CD4-positive, alpha-beta memory T cell (primary cell): ENCODE measurements around the gene TEAD4. TPM values are rescaled to one million over a fixed set of nuclear protein-coding genes. Genes with fewer than 3 reads are reported as not detected.

Source experiments
- CTCF ChIA-PET: fragments of 350-600 bp; sonication (Branson Sonifier 250); formaldehyde crosslinking; loops from one replicate; lab custom pipeline; 2021; ENCODE audit warnings: inconsistent platforms; ENCODE audit not compliant: partially characterized antibody; lab: Charles Lee
- POLR2A ChIA-PET: fragments of 350-600 bp; sonication (Branson Sonifier 250); formaldehyde crosslinking; loops from one replicate; lab custom pipeline; 2021; ENCODE audit not compliant: partially characterized antibody; lab: Charles Lee
- DNase-seq, 5 donors: peaks; one replicate each; pipeline versions ENCODE4 v3.0.0 to v3.0.0-alpha.2; 2020 to 2022; ENCODE audit warnings: mixed read lengths in 1 of 5
- H3K27ac ChIP-seq: one replicate; pipeline ENCODE4 v1.7.0; 2013; ENCODE audit warnings: low read depth, low read length
- H3K27me3 ChIP-seq: 2 replicates; pipeline ENCODE4 v1.7.0; 2013; ENCODE audit warnings: mild to moderate bottlenecking, low read length, moderate library complexity; ENCODE audit not compliant: insufficient read depth
- H3K36me3 ChIP-seq: 2 replicates; pipeline ENCODE4 v1.7.0; 2013; ENCODE audit warnings: mild to moderate bottlenecking, low read length, moderate library complexity; ENCODE audit not compliant: insufficient read depth
- H3K4me1 ChIP-seq: 2 replicates; pipeline ENCODE4 v1.7.0; 2013; ENCODE audit warnings: mild to moderate bottlenecking, low read length, moderate library complexity; ENCODE audit not compliant: insufficient read depth
- H3K4me3 ChIP-seq, 2 donors: one replicate each; pipeline ENCODE4 v1.7.0; 2013; ENCODE audit warnings: low read length in 2 of 2, mild to moderate bottlenecking in 1 of 2
- H3K9me3 ChIP-seq, 2 donors: one replicate each; pipeline ENCODE4 v1.7.0; 2013; ENCODE audit warnings: low read length in 2 of 2, control low read depth in 1 of 2; ENCODE audit not compliant: control insufficient read depth in 1 of 2
- H3K27ac Mint-ChIP-seq, 7 donors: one replicate each; pipeline ENCODE4 v1.8.0; 2020 to 2021; ENCODE audit warnings: mixed read lengths in 7 of 7, mild to moderate bottlenecking in 6 of 7, inconsistent platforms in 3 of 7, moderate library complexity in 3 of 7
- H3K27me3 Mint-ChIP-seq, 2 donors: one replicate each; pipeline ENCODE4 v1.8.0; 2020 to 2021; ENCODE audit warnings: mixed read lengths in 2 of 2
- H3K36me3 Mint-ChIP-seq, 2 donors: one replicate each; pipeline ENCODE4 v1.8.0; 2020 to 2021; ENCODE audit warnings: mixed read lengths in 2 of 2, inconsistent platforms in 1 of 2, mild to moderate bottlenecking in 1 of 2
- H3K4me1 Mint-ChIP-seq, 4 donors: one replicate each; pipeline ENCODE4 v1.8.0; 2020 to 2021; ENCODE audit warnings: mixed read lengths in 4 of 4, mild to moderate bottlenecking in 1 of 4
- H3K4me3 Mint-ChIP-seq, 8 donors: one replicate each; pipeline ENCODE4 v1.8.0; 2020 to 2021; ENCODE audit warnings: mixed read lengths in 8 of 8, mild to moderate bottlenecking in 7 of 8, moderate library complexity in 6 of 8, inconsistent platforms in 3 of 8
- H3K9me3 Mint-ChIP-seq, 8 donors: one replicate each; pipeline ENCODE4 v1.8.0; 2020 to 2021; ENCODE audit warnings: mixed read lengths in 8 of 8, mild to moderate bottlenecking in 5 of 8, inconsistent platforms in 3 of 8, moderate library complexity in 1 of 8
- intact Hi-C: fragments of 100-400 bp; cut with micrococcal nuclease; formaldehyde crosslinking; loops from one replicate; pipeline ENCODE4 v1.15.1; 2023
- polyA plus RNA-seq, 2 donors: library from polyadenylated mRNA; unstranded; fragments of 300-500 nt; fragmentation: Illumina TruSeq; gene quantifications; one replicate each; pipeline ENCODE4 v1.2.3, GENCODE V29; 2021
- total RNA-seq, 2 experiments: library from RNA; stranded (reverse); gene quantifications; one replicate each; pipeline ENCODE4 v1.2.3, GENCODE V29; 2021

Gene TEAD4
- total and polyA plus RNA-seq, 4 experiments from 2014 or later: not detected

- intact Hi-C loops: no loop called here
- H3K4me1 ChIP-seq: no peaks in the 10 kb centered on the region
- H3K27me3 Mint-ChIP-seq: peaks cover 1 to 11% of the 10 kb centered on the region in 2 donors
- no peak overlapping the region for H3K4me3 ChIP-seq
- no peak overlapping the region for H3K27ac Mint-ChIP-seq
- H3K36me3 ChIP-seq: no peaks in the 10 kb centered on the region
- H3K27ac ChIP-seq: no peak overlapping the region
- no peaks in the 10 kb centered on the region for H3K27me3 ChIP-seq
- H3K4me1 Mint-ChIP-seq: no peaks in the 10 kb centered on the region
- no peaks in the 10 kb centered on the region for H3K36me3 Mint-ChIP-seq
- H3K9me3 Mint-ChIP-seq: no peaks in the 10 kb centered on the region
- ChIA-PET POLR2A (no interaction called here), CTCF (no interaction called here)
- no peak overlapping the region for H3K4me3 Mint-ChIP-seq
- H3K9me3 ChIP-seq: no peaks in the 10 kb centered on the region
- DNase-seq: no peak
Observed at GRCh38 chr12:2999265-2999841, 40.2 kb downstream of the TEAD4 start.

DNA sequence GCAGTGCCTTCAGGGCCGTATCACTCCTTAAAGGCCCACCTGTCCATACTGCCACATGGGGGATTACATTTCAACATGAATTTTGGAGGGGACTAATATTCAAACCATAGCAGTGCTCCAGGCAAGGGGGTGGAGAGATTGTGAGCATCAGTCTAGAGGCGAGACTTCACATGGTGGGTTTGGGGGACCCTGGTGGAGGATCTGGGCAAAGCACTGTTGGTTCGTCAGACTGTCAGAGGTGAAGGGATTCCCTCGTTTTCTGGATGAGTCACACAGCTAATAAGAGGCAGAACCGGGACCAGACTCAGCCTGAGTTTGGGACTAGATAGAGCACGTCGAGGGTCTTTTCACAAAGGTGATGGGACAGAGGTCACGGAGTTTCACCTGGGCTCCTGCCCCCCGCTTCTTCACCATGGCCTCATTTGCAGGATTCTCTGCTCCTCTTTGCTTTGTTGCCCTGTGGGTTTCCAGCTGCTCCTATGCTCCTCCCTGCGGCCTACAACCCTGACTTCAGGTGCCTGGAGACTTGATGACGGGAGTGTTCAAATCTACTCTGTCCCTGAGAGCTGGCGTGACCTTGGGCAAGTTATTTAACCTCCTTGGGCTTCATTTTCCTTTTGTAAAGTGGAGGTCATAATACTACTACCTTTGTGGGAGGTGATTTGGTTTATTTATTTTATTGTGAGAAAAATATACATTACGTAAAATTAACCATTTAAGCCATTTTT is 41.5 kb downstream of the TEAD4 start:
- H3K27ac ChIP-seq: no peak overlapping the region
- Mint-ChIP-seq H3K4me1 (peaks cover 0 to 2% (median 0%) of the 10 kb centered on the region in 4 donors), H3K36me3 (no peaks in the 10 kb centered on the region), H3K27ac (no peak overlapping the region), H3K9me3 (no peaks in the 10 kb centered on the region), H3K4me3 (no peak overlapping the region), H3K27me3 (peaks cover 1 to 11% of the 10 kb centered on the region in 2 donors)
- no peak for DNase-seq
- no peaks in the 10 kb centered on the region for H3K27me3 ChIP-seq
- H3K9me3 ChIP-seq: no peaks in the 10 kb centered on the region
- no peaks in the 10 kb centered on the region for H3K36me3 ChIP-seq
- intact Hi-C loops: no loop called here
- CTCF ChIA-PET: no interaction called here
- H3K4me1 ChIP-seq: no peaks in the 10 kb centered on the region
- no peak overlapping the region for H3K4me3 ChIP-seq
- POLR2A ChIA-PET: no interaction called here

DNA sequence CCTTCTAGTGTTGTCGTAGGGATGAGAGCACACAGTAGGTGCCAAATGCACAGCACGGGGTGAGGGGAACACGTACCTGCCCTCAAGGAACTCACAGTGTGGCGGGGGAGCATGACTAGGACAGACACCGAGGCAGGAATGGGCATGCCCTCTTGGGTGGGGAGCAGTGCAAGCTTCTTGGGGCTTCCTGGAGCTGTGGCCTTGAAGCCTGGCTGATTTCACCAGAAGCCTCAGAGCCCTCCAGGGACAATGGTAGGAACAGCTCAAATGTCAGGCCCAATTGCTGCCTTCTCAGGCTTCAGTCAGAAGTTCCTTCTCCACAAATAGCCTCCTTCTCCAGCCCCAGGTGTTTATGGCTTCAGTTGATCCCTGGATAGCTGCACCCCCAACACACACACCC is 43.4 kb downstream of the TEAD4 start:
- no peaks in the 10 kb centered on the region for H3K36me3 ChIP-seq
- H3K4me3 Mint-ChIP-seq: no peak overlapping the region
- POLR2A ChIA-PET: no interaction called here
- H3K27me3 Mint-ChIP-seq: peaks cover 0 to 4% of the 10 kb centered on the region in 2 donors
- no peaks in the 10 kb centered on the region for H3K36me3 Mint-ChIP-seq
- H3K9me3 ChIP-seq: no peaks in the 10 kb centered on the region
- no peaks in the 10 kb centered on the region for H3K4me1 ChIP-seq
- H3K27me3 ChIP-seq: no peaks in the 10 kb centered on the region
- DNase-seq: no peak
- CTCF ChIA-PET: no interaction called here
- no peak overlapping the region for H3K4me3 ChIP-seq
- no peak overlapping the region for H3K27ac ChIP-seq
- no peak overlapping the region for H3K27ac Mint-ChIP-seq
- H3K9me3 Mint-ChIP-seq: no peaks in the 10 kb centered on the region
- peaks cover 0 to 2% (median 0%) of the 10 kb centered on the region in 4 donors for H3K4me1 Mint-ChIP-seq
- intact Hi-C loops: no loop called here

GRCh38 chr12:3003357-3003992 is 44.3 kb downstream of the TEAD4 start:
- Mint-ChIP-seq H3K27me3 (peaks cover 2 to 4% of the 10 kb centered on the region in 2 donors), H3K9me3 (no peaks in the 10 kb centered on the region), H3K36me3 (no peaks in the 10 kb centered on the region), H3K27ac (no peak overlapping the region), H3K4me1 (peaks cover 0 to 2% (median 0%) of the 10 kb centered on the region in 4 donors), H3K4me3 (no peak overlapping the region)
- no peaks in the 10 kb centered on the region for H3K4me1 ChIP-seq
- H3K36me3 ChIP-seq: no peaks in the 10 kb centered on the region
- no peak overlapping the region for H3K27ac ChIP-seq
- H3K4me3 ChIP-seq: no peak overlapping the region
- intact Hi-C loops: no loop called here
- H3K27me3 ChIP-seq: no peaks in the 10 kb centered on the region
- CTCF ChIA-PET: no interaction called here
- POLR2A ChIA-PET: no interaction called here
- H3K9me3 ChIP-seq: no peaks in the 10 kb centered on the region
- no peak for DNase-seq

GRCh38 chr12:3004655-3005565 is 45.7 kb downstream of the TEAD4 start:
- H3K4me3 ChIP-seq: no peak overlapping the region
- ChIA-PET CTCF (interaction anchor here (0.8 kb wide), 1 partner anchor 20 kb away, joined by 3 read pairs; no protein-coding TSS in a partner anchor), POLR2A (no interaction called here)
- Mint-ChIP-seq H3K9me3 (no peaks in the 10 kb centered on the region), H3K36me3 (no peaks in the 10 kb centered on the region), H3K27me3 (peaks cover 2 to 3% of the 10 kb centered on the region in 2 donors), H3K4me3 (no peak overlapping the region), H3K27ac (no peak overlapping the region), H3K4me1 (peaks cover 0 to 2% (median 0%) of the 10 kb centered on the region in 4 donors)
- H3K4me1 ChIP-seq: no peaks in the 10 kb centered on the region
- no peak overlapping the region for H3K27ac ChIP-seq
- H3K9me3 ChIP-seq: no peaks in the 10 kb centered on the region
- intact Hi-C loops: no loop called here
- no peak for DNase-seq
- no peaks in the 10 kb centered on the region for H3K36me3 ChIP-seq
- no peaks in the 10 kb centered on the region for H3K27me3 ChIP-seq

GRCh38 chr12:3005736-3006135 is 46.5 kb downstream of the TEAD4 start:
- Mint-ChIP-seq H3K36me3 (no peaks in the 10 kb centered on the region), H3K27ac (no peak overlapping the region), H3K4me3 (no peak overlapping the region), H3K9me3 (no peaks in the 10 kb centered on the region), H3K4me1 (peaks cover 0 to 2% (median 0%) of the 10 kb centered on the region in 4 donors), H3K27me3 (peaks cover 0 to 2% of the 10 kb centered on the region in 2 donors)
- H3K27me3 ChIP-seq: no peaks in the 10 kb centered on the region
- no peak overlapping the region for H3K4me3 ChIP-seq
- H3K4me1 ChIP-seq: no peaks in the 10 kb centered on the region
- DNase-seq: no peak
- H3K9me3 ChIP-seq: no peaks in the 10 kb centered on the region
- no peak overlapping the region for H3K27ac ChIP-seq
- CTCF ChIA-PET: no interaction called here
- no peaks in the 10 kb centered on the region for H3K36me3 ChIP-seq
- POLR2A ChIA-PET: no interaction called here
- intact Hi-C loops: no loop called here

- Histone ChIP-seq H3K27me3 (no peaks in the 10 kb centered on the region), H3K36me3 (no peaks in the 10 kb centered on the region), H3K4me1 (no peaks in the 10 kb centered on the region), H3K4me3 (no peak overlapping the region), H3K27ac (no peak overlapping the region), H3K9me3 (no peaks in the 10 kb centered on the region)
- ChIA-PET POLR2A (no interaction called here), CTCF (no interaction called here)
- H3K27ac Mint-ChIP-seq: no peak overlapping the region
- intact Hi-C loops: no loop called here
- H3K9me3 Mint-ChIP-seq: no peaks in the 10 kb centered on the region
- H3K27me3 Mint-ChIP-seq: peaks cover 0 to 2% of the 10 kb centered on the region in 2 donors
- DNase-seq: no peak
- H3K36me3 Mint-ChIP-seq: no peaks in the 10 kb centered on the region
- H3K4me3 Mint-ChIP-seq: no peak overlapping the region
- H3K4me1 Mint-ChIP-seq: peaks cover 0 to 2% (median 0%) of the 10 kb centered on the region in 4 donors
Observed at GRCh38 chr12:3009780-3010179, 50.6 kb downstream of the TEAD4 start.
